ENCODE measurements around the gene CBFA2T2. TPM values are rescaled to one million over a fixed set of nuclear protein-coding genes. Genes with fewer than 3 reads are reported as not detected.
A peak's percentile ranks its signal among the peaks of the same experiment; 100 is the strongest.

The CBFA2T2 gene
- total RNA-seq, 1 donor = 11.2 TPM

DNA sequence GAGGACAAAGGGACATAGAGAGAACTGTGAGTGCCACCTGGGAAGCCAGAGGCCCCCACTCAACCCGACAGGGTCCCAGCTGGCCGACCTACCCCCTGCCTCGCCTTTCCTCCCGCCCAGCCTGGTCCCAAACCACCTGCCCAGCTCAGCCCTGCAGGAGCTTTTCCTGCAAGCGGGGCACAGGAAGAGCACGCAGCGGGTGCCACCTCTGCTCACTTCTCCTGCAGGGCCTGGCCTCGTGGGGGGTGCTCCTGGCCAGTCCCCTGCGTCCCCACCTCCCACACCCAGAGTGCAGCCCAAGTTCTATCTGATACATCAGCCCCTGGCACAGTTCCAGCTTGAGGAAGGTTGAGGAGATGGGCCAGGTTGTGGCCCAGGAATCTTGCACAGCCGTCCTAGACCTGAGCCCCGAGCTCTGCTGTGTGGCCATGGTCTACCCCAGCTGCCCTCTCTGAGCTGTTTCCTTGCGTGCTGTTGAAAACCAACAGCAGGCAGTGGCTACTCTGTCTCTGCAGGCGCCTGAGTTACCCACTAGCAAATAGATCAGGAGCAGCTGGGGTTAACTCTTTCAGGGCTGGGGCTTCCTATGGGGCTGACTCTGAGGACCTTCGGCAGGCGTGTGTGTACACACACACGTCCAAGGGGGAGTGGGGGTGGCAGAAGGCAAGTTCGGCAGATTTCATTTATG, 182.7 kb downstream of the CBFA2T2 start:
- no peak for TF ChIP-seq CTCF (IDR thresholded peaks at IDR 0.05; ENCODE audit: extremely low read depth, low read depth, low read length)
- peaks cover 20% of the 10 kb centered on the region for H3K36me3 ChIP-seq (ENCODE audit: insufficient read depth, low read length)
- H4K20me1 ChIP-seq (ENCODE audit: insufficient read depth, low read length) = peaks cover 9% of the 10 kb centered on the region
- no peaks in the 10 kb centered on the region for H3K9me3 ChIP-seq (ENCODE audit: low read depth, low read length)
- peak overlapping the region; percentile 86 for H3K4me2 ChIP-seq (ENCODE audit: insufficient read depth, low read length)
- no peak overlapping the region for H3K27ac ChIP-seq (ENCODE audit: low read depth, low read length)
- peaks cover 34% of the 10 kb centered on the region for H3K4me1 ChIP-seq (ENCODE audit: insufficient read depth, low read length)
- H3K79me2 ChIP-seq (ENCODE audit: insufficient read depth, low read length) = peaks cover 5% of the 10 kb centered on the region
- peak overlapping the region; percentile 74 for H3K4me3 ChIP-seq (ENCODE audit: insufficient read depth, low read length)
- no peak overlapping the region for H2AFZ ChIP-seq (ENCODE audit: low read length)
- DNase-seq (ENCODE audit: insufficient read length, low spot score, missing footprints) = peak; percentile 81
- no peaks in the 10 kb centered on the region for H3K27me3 ChIP-seq (ENCODE audit: insufficient read depth, low read length)

DNA sequence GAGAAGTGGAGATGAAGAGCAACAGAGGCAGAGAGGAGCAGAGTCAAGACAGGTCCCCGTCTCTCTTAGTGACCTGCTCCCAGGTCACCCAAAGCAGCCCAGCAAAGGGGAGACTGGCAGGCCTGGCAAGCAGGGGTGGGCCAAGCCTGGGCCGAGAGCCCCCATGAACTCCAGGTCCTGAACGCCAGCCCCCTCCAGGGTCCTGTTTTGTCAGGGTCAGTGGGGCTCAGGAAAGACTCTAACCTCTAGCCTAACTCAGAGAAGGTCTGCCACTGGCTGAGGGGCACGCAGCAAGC, 183.2 kb downstream of the CBFA2T2 start:
- Histone ChIP-seq H3K27ac (ENCODE audit: low read depth, low read length) (no peak overlapping the region), H2AFZ (ENCODE audit: low read length) (no peak overlapping the region), H3K9me3 (ENCODE audit: low read depth, low read length) (no peaks in the 10 kb centered on the region), H3K4me1 (ENCODE audit: insufficient read depth, low read length) (peaks cover 29% of the 10 kb centered on the region), H3K36me3 (ENCODE audit: insufficient read depth, low read length) (peaks cover 20% of the 10 kb centered on the region), H4K20me1 (ENCODE audit: insufficient read depth, low read length) (peaks cover 9% of the 10 kb centered on the region), H3K4me3 (ENCODE audit: insufficient read depth, low read length) (peak overlapping the region; percentile 74), H3K79me2 (ENCODE audit: insufficient read depth, low read length) (peaks cover 5% of the 10 kb centered on the region), H3K4me2 (ENCODE audit: insufficient read depth, low read length) (peak overlapping the region; percentile 86), H3K27me3 (ENCODE audit: insufficient read depth, low read length) (no peaks in the 10 kb centered on the region)
- TF ChIP-seq CTCF (IDR thresholded peaks at IDR 0.05; ENCODE audit: extremely low read depth, low read depth, low read length) = no peak
- DNase-seq (ENCODE audit: insufficient read length, low spot score, missing footprints) = peak; percentile 80

- peak overlapping the region; percentile 84 for H2AFZ ChIP-seq (ENCODE audit: low read length)
- no peak for TF ChIP-seq CTCF (IDR thresholded peaks at IDR 0.05; ENCODE audit: extremely low read depth, low read depth, low read length)
- H3K4me3 ChIP-seq (ENCODE audit: insufficient read depth, low read length) = peak overlapping the region; percentile 74
- peak overlapping the region; percentile 23 for H3K27ac ChIP-seq (ENCODE audit: low read depth, low read length)
- peaks cover 19% of the 10 kb centered on the region for H3K36me3 ChIP-seq (ENCODE audit: insufficient read depth, low read length)
- peaks cover 26% of the 10 kb centered on the region for H3K4me1 ChIP-seq (ENCODE audit: insufficient read depth, low read length)
- DNase-seq (ENCODE audit: insufficient read length, low spot score, missing footprints) = peak; percentile 97
- H3K27me3 ChIP-seq (ENCODE audit: insufficient read depth, low read length) = no peaks in the 10 kb centered on the region
- H3K4me2 ChIP-seq (ENCODE audit: insufficient read depth, low read length) = peak overlapping the region; percentile 86
- peaks cover 9% of the 10 kb centered on the region for H4K20me1 ChIP-seq (ENCODE audit: insufficient read depth, low read length)
- no peaks in the 10 kb centered on the region for H3K9me3 ChIP-seq (ENCODE audit: low read depth, low read length)
- H3K79me2 ChIP-seq (ENCODE audit: insufficient read depth, low read length) = peaks cover 5% of the 10 kb centered on the region
These were observed 183.8 kb downstream of the CBFA2T2 start for GRCh38 chr20:33673410-33674293.
